Subcutaneous abdominal adipose tissue (tissue), 5 donors: ENCODE measurements around the gene DUOX1.
"Not testable (repeated sequence)": the region's sequence is repeated elsewhere in the genome, so short reads cannot be mapped to it uniquely, and the experiment has no call there.

ENCODE experiments used
- H3K27ac ChIP-seq: one replicate; pipeline ENCODE4 v1.7.0; 2013; ENCODE audit warnings: low read depth, mild to moderate bottlenecking, inconsistent platforms, low read length, moderate library complexity
- H3K27me3 ChIP-seq, 5 donors: one replicate each; pipeline ENCODE4 v1.7.0; 2013; ENCODE audit warnings: low read length in 5 of 5, inconsistent platforms in 1 of 5; ENCODE audit not compliant: control insufficient read depth in 5 of 5, insufficient read depth in 4 of 5
- H3K36me3 ChIP-seq, 5 donors: one replicate each; pipeline ENCODE4 v1.7.0; 2013; ENCODE audit warnings: low read length in 5 of 5; ENCODE audit not compliant: control insufficient read depth in 5 of 5, insufficient read depth in 5 of 5
- H3K4me1 ChIP-seq, 5 donors: one replicate each; pipeline ENCODE4 v1.7.0; 2013; ENCODE audit warnings: low read length in 5 of 5, mild to moderate bottlenecking in 3 of 5, moderate library complexity in 1 of 5; ENCODE audit not compliant: control insufficient read depth in 5 of 5, insufficient read depth in 5 of 5
- H3K4me3 ChIP-seq, 5 donors: one replicate each; pipeline ENCODE4 v1.7.0; 2013; ENCODE audit warnings: low read length in 5 of 5, low read depth in 1 of 5
- H3K9ac ChIP-seq, 5 donors: one replicate each; pipeline ENCODE4 v1.7.0; 2013; ENCODE audit warnings: low read length in 5 of 5, mild to moderate bottlenecking in 4 of 5, moderate library complexity in 3 of 5
- H3K9me3 ChIP-seq, 5 donors: one replicate each; pipeline ENCODE4 v1.7.0; 2013; ENCODE audit warnings: low read length in 5 of 5; ENCODE audit not compliant: control insufficient read depth in 5 of 5
- donor health status: healthy.
- donor health status: healthy.
- donor health status: healthy.
- donor health status: healthy.
- donor health status: healthy.

Gene DUOX1

DNA sequence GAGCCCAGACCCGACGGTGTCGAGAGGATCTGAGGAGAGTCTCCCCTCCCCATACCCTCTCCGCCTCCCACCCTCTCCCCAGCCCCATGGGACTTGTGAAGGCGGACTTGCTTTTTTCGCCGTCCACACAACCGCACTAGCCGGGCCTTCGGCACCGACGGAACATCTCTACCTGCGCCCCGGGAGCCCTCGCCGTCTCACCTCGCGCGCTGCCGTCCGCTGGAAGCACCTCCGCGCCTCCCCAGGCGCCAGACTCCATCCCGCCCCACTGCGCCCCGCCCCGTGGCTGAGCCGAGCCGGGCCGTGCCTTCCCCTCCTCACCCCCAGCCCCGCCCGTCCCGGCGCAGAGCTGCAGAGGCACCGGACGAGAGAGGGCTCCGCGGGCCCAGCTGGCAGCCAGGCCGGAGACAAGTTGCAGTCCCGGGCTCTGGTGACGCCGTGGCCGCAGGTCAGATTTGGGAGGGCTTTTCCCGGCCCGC is at the start of gene DUOX1, which contains the start of gene DUOXA1:
TSS of gene DUOX1 (plus strand) at position 344 of the 479 bp plus-strand sequence. CDS start 1,973 bp downstream, outside the sequence.
TSS of gene DUOXA1 (minus strand) at position 229 of the 479 bp plus-strand sequence. CDS start 6,865 bp downstream, outside the sequence.
- Histone ChIP-seq H3K9me3 (no peaks in the 10 kb centered on the region), H3K27me3 (peaks cover 15 to 56% (median 30%) of the 10 kb centered on the region in 5 donors), H3K36me3 (no peaks in the 10 kb centered on the region), H3K27ac (no peak within 1 kb of the TSS), H3K4me3 (peak within 1 kb of the TSS; percentile 35 to 65 (median 56)), H3K4me1 (peaks cover 0 to 21% (median 15%) of the 10 kb centered on the region in 5 donors), H3K9ac (peak within 1 kb of the TSS in 1 of 5 donors; percentile 65)

GRCh38 chr15:45080593-45080992 is 49.2 kb upstream of the DUOX1 start:
- not testable (repeated sequence) for H3K27me3 ChIP-seq, H3K4me1 ChIP-seq, H3K36me3 ChIP-seq, H3K4me3 ChIP-seq, H3K27ac ChIP-seq, H3K9ac ChIP-seq, H3K9me3 ChIP-seq

GRCh38 chr15:45082412-45082811 is 47.4 kb upstream of the DUOX1 start:
- H3K4me3 ChIP-seq, H3K27ac ChIP-seq, H3K27me3 ChIP-seq, H3K4me1 ChIP-seq, H3K9ac ChIP-seq, H3K9me3 ChIP-seq, H3K36me3 ChIP-seq: not testable (repeated sequence)

- no peaks in the 10 kb centered on the region for H3K4me1 ChIP-seq
- H3K27ac ChIP-seq: no peak overlapping the region
- H3K27me3 ChIP-seq: peaks cover 0 to 8% (median 0%) of the 10 kb centered on the region in 5 donors
- no peak overlapping the region for H3K4me3 ChIP-seq
- H3K9ac ChIP-seq: no peak overlapping the region
- H3K9me3 ChIP-seq: no peaks in the 10 kb centered on the region
- no peaks in the 10 kb centered on the region for H3K36me3 ChIP-seq
Observed at GRCh38 chr15:45083223-45083622, 46.6 kb upstream of the DUOX1 start.

DNA sequence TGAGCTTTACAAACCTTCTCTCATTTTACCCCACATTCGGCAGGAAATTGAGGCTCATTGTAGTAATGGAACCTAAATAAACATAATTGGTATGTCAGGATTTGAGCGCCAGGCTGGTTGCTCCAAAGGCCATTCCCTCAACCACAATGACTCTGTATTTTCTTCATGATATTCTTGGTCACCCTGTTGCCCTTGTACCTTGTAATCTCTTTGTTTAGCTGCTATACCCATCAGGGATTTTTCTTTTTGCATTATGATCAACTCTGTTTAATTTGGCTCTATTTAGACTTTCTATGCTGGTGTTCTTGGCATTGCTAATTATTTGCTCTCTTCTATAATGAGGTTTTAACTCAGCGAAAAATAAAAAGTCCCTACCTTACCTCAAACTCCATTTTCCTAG is 45.6 kb upstream of the DUOX1 start:
- H3K9me3 ChIP-seq: no peaks in the 10 kb centered on the region
- no peaks in the 10 kb centered on the region for H3K4me1 ChIP-seq
- H3K9ac ChIP-seq: no peak overlapping the region
- no peak overlapping the region for H3K4me3 ChIP-seq
- no peaks in the 10 kb centered on the region for H3K36me3 ChIP-seq
- no peak overlapping the region for H3K27ac ChIP-seq
- H3K27me3 ChIP-seq: peaks cover 0 to 8% (median 0%) of the 10 kb centered on the region in 5 donors

DNA sequence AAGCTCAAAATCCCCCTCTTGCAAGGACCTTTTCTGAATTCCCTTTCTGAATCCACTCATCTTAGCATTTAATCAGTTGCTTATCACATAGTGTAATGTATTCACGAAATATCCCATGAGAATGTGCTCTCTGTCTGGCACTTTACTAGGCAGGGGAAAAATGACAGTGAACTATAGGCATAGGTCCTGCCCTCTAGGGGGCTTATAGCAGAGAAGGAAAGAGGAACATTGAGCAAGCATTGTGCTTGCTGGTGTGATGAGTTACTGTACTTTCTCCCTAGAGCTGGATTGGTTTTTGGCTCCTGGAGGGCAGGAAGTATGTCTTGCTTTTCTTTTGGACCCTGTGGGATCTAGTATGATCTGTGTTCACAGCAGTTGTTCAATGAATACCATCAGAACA is 42.3 kb upstream of the DUOX1 start:
- H3K4me1 ChIP-seq: no peaks in the 10 kb centered on the region
- H3K27me3 ChIP-seq: peaks cover 0 to 10% (median 0%) of the 10 kb centered on the region in 5 donors
- H3K27ac ChIP-seq: no peak overlapping the region

GRCh38 chr15:45088801-45089711 is 40.7 kb upstream of the DUOX1 start:
- no peaks in the 10 kb centered on the region for H3K36me3 ChIP-seq
- no peaks in the 10 kb centered on the region for H3K4me1 ChIP-seq
- peaks cover 0 to 10% (median 0%) of the 10 kb centered on the region in 5 donors for H3K27me3 ChIP-seq
- H3K27ac ChIP-seq: no peak overlapping the region
- no peak overlapping the region for H3K4me3 ChIP-seq
- H3K9ac ChIP-seq: no peak overlapping the region
- H3K9me3 ChIP-seq: no peaks in the 10 kb centered on the region

More for the DNA sequence above, 42.3 kb upstream of the DUOX1 start:
- Histone ChIP-seq H3K9ac (no peak overlapping the region), H3K9me3 (no peaks in the 10 kb centered on the region), H3K36me3 (no peaks in the 10 kb centered on the region), H3K4me3 (no peak overlapping the region)

DNA sequence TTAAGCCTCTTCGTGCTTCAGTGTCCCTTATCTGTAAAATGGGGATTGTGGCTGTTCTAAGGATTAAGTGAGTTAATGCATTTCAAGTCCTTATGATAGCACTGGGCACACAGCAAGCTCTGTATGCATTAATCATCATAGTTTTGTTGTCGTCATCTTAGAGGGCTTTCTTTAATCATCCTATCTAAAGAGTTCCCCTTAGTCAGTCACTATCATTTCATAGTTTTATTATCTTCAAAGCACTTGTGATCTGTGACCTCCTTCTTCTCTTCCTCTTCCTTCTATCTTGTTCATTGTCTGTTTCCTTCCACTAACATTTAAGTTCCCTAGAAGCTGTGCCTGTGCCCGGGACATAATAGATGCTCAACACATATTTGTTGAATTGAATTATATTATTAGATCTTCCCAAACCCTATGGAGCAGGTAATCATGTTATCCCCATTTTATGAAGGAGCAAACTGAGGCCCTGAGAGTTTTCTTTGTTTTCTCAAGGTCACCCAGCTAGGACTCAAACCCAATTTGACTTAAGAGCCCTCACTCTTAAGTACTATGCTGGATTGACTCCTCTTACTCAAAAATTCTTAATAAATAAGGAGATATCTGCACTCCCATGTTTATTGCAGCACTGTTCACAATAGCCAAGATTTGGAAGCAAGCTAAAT is 40.0 kb upstream of the DUOX1 start:
- no peak overlapping the region for H3K27ac ChIP-seq
- no peaks in the 10 kb centered on the region for H3K9me3 ChIP-seq
- no peaks in the 10 kb centered on the region for H3K36me3 ChIP-seq
- peaks cover 0 to 13% (median 0%) of the 10 kb centered on the region in 5 donors for H3K27me3 ChIP-seq
- no peak overlapping the region for H3K9ac ChIP-seq
- H3K4me1 ChIP-seq: no peaks in the 10 kb centered on the region
- no peak overlapping the region for H3K4me3 ChIP-seq

DNA sequence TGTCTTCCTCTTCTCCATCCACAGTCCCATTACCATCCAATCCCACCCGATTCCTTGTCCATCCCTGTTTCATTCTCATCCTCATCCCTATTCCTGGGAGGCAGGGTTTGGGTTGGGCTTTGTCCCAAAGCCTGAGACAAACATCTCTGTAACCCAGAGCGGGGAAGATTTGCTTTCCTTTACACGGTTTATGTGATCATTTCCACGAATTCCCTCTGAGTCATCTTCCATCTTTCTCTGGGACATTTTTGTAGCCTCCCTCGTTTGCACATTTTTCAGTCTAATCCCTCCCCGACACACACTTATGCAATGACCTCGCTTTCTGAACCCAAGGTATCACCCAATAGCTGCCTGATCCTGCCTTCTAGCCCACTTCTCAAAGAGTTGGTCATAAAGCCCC is 38.6 kb upstream of the DUOX1 start:
- Histone ChIP-seq H3K9ac (no peak overlapping the region), H3K27ac (no peak overlapping the region), H3K36me3 (no peaks in the 10 kb centered on the region), H3K4me3 (no peak overlapping the region), H3K27me3 (peaks cover 0 to 13% (median 0%) of the 10 kb centered on the region in 5 donors), H3K9me3 (no peaks in the 10 kb centered on the region), H3K4me1 (no peaks in the 10 kb centered on the region)

GRCh38 chr15:45091576-45091975 is 38.2 kb upstream of the DUOX1 start:
- Histone ChIP-seq H3K4me3 (no peak overlapping the region), H3K4me1 (no peaks in the 10 kb centered on the region), H3K27me3 (peaks cover 0 to 13% (median 0%) of the 10 kb centered on the region in 5 donors), H3K36me3 (no peaks in the 10 kb centered on the region), H3K9ac (no peak overlapping the region), H3K27ac (no peak overlapping the region), H3K9me3 (no peaks in the 10 kb centered on the region)
